ENCODE measurements around the gene SLIT3. TPM values are rescaled to one million over a fixed set of nuclear protein-coding genes. Genes with fewer than 3 reads are reported as not detected.

Gene SLIT3
- total RNA-seq, 1 donor from 2014 or later, result not detected

DNA sequence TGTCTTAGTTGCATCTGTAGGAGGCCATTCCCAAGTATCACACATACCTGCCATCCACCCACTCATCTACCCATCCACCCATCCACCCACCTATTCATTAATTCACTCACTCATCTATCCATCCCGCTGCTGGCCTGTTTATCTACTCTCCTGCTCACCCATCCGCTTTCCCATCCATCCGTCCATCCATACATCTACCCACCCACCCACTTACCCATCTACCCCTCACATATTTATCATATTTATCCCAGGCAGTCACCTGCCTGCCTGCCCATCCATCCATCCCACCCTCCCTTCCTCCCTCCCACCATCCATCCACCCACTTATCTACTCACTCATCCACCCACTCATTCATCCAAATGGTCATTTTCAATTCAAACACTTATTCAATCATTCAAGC is 577.9 kb downstream of the SLIT3 start:
- DNase-seq, result no peak

GRCh38 chr5:168721966-168722365 is 579.0 kb downstream of the SLIT3 start:
- DNase-seq, result no peak

DNA sequence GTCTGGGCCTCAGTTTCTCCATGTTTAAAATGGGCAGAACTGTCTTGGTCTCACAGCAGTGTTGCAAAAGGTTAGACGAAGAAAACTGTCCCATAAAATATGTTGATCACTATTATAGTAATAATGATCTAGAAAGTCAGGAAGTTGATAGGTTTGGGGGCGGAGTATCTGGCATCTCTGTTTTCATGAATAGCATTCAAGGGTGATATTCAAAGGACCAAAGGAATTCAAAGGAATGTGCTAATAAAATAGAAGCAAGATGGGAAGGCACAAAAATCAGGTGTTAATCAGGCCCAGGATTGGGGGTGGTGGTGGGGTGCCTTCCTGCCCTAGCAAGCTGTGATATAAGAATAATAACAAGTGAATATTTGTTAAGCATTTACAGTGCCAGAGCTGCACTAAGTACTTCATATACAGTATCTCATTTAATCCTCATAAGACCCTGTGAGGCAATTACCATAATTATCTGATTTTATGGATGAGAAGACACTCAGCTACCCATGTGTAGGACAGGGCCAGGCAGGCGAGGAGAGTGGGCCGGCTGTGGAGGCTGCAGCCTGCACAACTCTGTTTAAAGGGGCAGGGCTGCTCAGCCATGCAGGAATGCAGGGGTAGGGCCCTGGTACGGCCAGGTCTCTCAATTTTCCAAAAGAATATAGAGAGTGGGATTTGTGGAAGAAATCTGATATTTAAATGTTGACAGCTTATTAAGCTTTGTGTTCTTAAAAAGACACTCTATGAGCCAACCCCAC is 579.8 kb downstream of the SLIT3 start:
- no peak for DNase-seq

- no peak for DNase-seq
Observed at GRCh38 chr5:168720575-168720974, 580.4 kb downstream of the SLIT3 start.

DNA sequence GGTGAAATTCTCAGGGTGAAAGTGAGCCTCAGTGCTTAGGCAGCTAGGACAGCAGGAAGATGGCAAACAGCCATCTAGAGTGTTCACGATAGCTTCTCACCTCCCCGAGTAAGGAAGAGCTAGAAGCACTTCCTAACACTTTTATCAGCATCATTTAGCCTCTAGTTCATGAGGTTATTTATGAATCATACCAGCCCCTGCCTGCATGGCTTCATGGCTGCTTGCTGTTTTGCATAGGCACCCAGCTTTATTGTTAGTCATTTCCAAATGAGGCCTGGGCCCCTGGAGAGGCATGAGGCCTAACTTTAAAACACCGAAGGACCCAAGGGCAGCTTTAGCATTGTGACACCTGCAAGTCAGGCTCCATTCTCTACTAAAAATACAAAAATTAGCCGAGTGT is 586.9 kb downstream of the SLIT3 start:
- no peak for DNase-seq

GRCh38 chr5:168713051-168713450 is 587.9 kb downstream of the SLIT3 start:
- DNase-seq, result no peak

- DNase-seq, result peak; percentile 87
Observed at GRCh38 chr5:168712280-168712924, 588.5 kb downstream of the SLIT3 start.

GRCh38 chr5:168710706-168711105 is 590.2 kb downstream of the SLIT3 start:
- DNase-seq, result no peak

- DNase-seq, result no peak
Observed at GRCh38 chr5:168707716-168708695, 592.9 kb downstream of the SLIT3 start.

GRCh38 chr5:168706655-168707069 is 594.3 kb downstream of the SLIT3 start:
- peak; percentile 61 for DNase-seq

GRCh38 chr5:168705321-168705720 is 595.6 kb downstream of the SLIT3 start:
- no peak for DNase-seq

DNA sequence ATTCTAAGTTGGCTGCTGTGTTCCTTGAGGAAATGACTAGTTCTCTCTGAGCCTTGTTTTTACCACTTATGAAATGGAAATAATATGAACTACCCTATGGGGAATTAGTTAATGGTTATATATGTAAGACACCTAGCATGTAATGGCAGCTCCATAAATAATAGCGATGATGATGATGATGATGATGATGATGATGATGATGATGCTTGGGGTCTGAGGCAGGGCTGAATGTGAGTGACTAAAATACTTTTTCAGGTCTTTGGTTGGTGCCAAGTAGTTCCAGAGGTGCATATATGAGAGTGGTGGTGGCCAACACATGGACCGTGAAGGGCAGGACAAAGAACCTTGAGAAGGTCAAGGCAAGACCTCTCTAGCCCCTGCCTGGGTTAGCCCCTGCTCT is 598.4 kb downstream of the SLIT3 start:
- DNase-seq, result no peak

- no peak for DNase-seq
Observed at GRCh38 chr5:168701641-168702040, 599.3 kb downstream of the SLIT3 start.

DNA sequence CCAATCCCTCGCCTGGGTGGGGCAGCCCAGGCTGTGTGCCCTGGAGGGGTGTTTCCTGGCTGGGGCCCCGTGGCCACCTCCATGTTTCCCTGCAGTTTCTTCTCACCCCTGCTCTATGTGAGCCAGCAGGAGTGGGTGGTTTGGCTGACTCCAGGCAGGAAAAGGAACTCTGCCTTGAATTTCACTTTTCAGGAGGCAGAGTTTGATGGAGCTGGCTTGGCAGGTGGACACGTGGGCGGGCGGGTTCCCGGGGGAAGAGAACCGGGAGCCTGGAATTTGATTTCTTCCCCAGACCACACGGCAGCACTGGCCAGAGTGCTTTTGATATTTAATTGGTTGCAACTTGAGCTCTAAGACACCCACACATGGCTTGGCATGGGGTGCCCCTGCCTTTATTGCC is 601.9 kb downstream of the SLIT3 start:
- DNase-seq, result no peak

DNA sequence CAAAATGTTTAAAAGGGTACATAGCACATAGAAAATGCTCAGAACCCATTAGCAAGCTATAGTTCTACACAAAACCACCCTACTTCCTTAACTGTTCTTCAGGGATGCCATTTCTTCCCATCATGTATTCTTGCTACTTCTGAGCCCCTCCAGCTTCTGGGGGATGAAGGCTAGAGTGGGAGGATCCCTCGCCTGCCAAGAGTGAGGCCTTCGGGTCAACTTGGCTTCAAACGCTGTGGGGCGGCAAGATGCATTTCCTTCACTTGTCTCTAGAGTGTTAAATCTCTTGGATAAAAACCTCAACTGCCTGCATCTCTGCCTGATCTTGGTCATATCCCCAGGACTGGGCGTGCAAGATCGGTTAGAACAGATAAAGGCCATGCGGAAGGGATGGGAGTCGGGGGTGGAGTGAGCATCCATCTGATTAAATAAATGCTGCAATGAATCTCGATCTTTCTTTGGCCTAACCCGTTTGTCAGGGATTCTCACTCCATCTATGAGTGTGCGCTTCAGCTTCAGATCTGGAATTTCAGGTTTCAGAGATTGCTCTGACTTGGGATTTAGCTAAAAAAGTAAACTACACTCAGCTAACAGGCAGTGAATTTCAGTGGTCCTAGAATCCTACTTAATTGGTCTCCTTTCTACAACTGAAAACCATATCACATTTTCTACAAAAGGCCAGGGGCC is 603.8 kb downstream of the SLIT3 start:
- no peak for DNase-seq

- DNase-seq, result no peak
Observed at GRCh38 chr5:168696611-168697010, 604.3 kb downstream of the SLIT3 start.

DNA sequence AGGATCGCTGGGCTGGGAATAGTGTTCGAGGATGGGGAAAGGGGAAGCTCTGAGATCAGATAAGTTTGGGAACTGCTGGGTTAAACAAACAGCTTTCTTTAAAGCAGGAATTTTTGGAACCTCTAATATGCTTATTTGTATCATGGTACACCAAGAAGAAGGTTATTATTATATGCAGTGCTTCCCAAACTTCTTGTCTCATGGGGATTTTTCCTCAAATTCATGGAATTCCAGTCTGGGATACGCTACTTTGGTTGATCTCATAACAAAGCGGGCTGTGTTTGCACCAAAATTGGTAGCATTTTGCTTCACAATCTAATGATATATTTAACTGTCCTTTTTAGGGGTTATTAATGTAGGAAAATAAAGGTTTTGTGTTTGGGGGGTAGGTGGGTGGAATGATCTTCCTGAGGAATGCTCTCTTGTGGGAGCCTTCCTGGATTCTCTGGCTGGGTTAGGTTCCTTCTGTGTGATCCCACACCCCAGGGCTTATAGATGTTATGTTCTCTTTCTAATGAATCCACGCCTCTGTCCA is 605.6 kb downstream of the SLIT3 start:
- DNase-seq, result no peak

DNA sequence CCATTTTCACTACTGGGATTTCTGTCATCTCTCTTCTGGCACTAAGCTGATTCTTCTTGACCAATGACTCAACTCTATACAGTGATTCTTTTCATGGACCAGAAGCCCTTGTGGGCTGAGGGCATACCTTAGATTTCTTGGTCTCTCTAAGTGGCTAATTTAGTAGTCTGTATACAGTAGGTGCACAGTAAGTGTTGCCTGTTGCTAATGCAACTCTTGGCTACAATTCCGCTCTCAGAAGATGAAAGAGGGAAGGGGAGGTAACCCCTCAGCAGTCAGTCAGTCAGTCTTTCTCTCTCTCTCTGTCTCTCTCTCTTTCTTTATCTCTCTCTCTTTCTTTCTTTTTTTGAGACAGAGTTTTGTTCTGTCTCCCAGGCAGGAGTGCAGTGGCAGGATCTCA is 606.6 kb downstream of the SLIT3 start:
- no peak for DNase-seq

DNA sequence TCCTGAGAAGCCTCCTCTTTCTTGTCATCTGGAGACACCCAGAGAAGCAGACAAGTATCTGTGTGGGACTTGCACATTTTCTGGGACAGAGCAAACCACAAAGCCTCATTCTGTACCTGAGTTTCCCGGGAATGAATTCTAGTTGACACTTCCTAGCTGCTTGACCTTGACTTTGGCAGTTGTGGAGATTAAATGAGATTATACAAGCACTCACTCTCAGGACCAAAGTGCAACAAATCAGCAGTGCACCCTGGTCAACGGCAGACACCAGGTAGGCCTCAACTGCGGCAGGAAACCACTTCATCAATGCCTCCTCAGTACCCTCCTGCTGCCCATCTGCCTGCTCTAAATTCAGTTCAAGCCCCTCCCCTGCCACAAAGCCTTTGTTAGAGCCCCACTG is 607.1 kb downstream of the SLIT3 start:
- no peak for DNase-seq

DNA sequence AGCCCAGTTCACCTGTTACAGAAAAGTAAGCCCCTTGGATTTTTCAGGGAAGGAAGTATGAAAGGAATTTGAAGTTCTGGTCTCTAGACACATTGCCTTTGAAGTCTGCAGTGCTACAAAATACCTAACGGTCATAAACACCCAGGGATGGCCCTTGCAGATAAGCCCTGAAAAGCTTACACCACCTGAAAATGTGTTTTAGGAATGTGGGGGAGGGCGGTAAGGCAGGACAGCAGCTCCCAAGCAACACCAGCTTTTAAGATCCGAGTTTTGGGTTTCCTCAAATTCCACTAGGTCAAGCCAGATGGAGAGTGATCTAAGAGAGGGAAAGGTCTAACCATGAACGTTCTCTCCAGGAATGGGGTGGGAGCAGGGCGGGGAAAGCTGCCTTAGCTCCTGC is 607.6 kb downstream of the SLIT3 start:
- DNase-seq, result no peak

DNA sequence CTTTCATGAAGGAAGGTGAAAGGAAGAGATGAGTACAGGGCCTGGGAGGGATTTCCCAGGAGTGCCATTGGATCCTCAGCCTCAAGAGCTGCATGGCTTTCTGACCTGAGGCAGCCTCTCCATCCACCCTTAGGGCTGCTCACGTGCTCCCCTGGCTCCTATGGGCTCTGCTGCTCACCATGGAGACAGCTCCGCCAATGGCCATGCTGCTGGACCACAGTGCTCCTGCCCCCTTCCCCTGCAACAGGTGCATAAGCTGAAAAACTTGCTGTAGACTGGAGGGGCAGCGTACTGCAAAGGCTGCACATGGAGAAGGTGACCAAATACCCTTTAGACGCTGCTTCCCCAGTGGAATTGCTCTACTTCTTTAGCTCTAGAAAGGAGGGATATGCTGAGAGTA is 609.0 kb downstream of the SLIT3 start:
- DNase-seq, result no peak

DNA sequence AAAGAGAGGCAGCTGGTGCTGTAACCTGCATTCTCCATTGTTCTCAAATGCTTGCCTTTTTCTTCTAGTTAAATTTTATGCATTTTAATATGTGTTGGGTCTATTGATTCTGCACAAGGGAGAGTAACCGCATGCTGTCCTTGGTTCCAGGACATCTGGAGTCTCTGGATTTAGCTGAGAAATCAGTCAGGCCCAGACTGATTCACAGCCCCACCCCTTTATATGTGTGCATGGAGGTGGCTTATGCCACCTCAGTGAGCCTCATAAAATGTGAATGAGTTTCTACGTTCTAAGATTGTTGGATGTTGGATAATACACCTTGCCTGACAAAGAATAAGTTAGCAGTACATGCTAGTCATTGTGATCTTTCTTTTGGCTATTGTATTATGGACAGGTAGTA is 611.7 kb downstream of the SLIT3 start:
- DNase-seq, result no peak

Data from dermis blood vessel endothelial cell (primary cell).